KMS-11 (cell line): ENCODE data around the gene MCEMP1.

ENCODE experiments used
- H2AFZ ChIP-seq: fragments of 200-600 bp; sonication (generic); 2 replicates; pipeline ENCODE4 v1.6.1; 2016; ENCODE audit warnings: antibody characterized with exemption, mixed run types, low read depth
- H3K27ac ChIP-seq: fragments of 200-600 bp; sonication (generic); 2 replicates; pipeline ENCODE4 v1.6.1; 2016; ENCODE audit warnings: mild to moderate bottlenecking, mixed run types
- H3K27me3 ChIP-seq: fragments of 200-600 bp; sonication (generic); 2 replicates; pipeline ENCODE4 v1.6.1; 2017; ENCODE audit warnings: mild to moderate bottlenecking, low read depth, mixed run types, moderate library complexity; ENCODE audit not compliant: insufficient read depth
- H3K36me3 ChIP-seq: fragments of 200-600 bp; sonication (generic); 2 replicates; pipeline ENCODE4 v1.6.1; 2017; ENCODE audit warnings: mild to moderate bottlenecking, mixed run types; ENCODE audit not compliant: insufficient read depth
- H3K4me1 ChIP-seq: fragments of 200-600 bp; sonication (generic); 2 replicates; pipeline ENCODE4 v1.6.1; 2016; ENCODE audit warnings: mild to moderate bottlenecking, low read depth, mixed run types; ENCODE audit not compliant: poor library complexity, severe bottlenecking
- H3K4me2 ChIP-seq: fragments of 200-600 bp; sonication (generic); 2 replicates; pipeline ENCODE4 v1.7.0; 2016; ENCODE audit warnings: mild to moderate bottlenecking, mixed run types
- H3K4me3 ChIP-seq: fragments of 200-600 bp; sonication (generic); IDR thresholded peaks from 2 replicates; pipeline ENCODE4 v1.6.1; 2017; ENCODE audit warnings: low read depth, low read length, mixed read lengths; ENCODE audit not compliant: insufficient read depth
- H3K79me2 ChIP-seq: fragments of 200-600 bp; sonication (generic); 2 replicates; pipeline ENCODE4 v1.6.1; 2016; ENCODE audit warnings: low read depth, mixed run types; ENCODE audit not compliant: insufficient read depth
- H3K9ac ChIP-seq: fragments of 200-600 bp; sonication (generic); 2 replicates; pipeline ENCODE4 v1.6.1; 2016; ENCODE audit warnings: mild to moderate bottlenecking, mixed run types
- H4K20me1 ChIP-seq: fragments of 200-600 bp; sonication (generic); 2 replicates; pipeline ENCODE4 v1.6.1; 2016; ENCODE audit warnings: mild to moderate bottlenecking, mixed run types; ENCODE audit not compliant: insufficient read depth
- TF ChIP-seq, protein P1 (sequence below): fragments of 200-600 bp; sonication (generic); conservative IDR thresholded peaks from 2 replicates; pipeline ENCODE4 v1.6.1; 2017; ENCODE audit warnings: low read depth, mild to moderate bottlenecking, antibody characterized with exemption, low read length, moderate library complexity, mixed read lengths

Gene MCEMP1

DNA sequence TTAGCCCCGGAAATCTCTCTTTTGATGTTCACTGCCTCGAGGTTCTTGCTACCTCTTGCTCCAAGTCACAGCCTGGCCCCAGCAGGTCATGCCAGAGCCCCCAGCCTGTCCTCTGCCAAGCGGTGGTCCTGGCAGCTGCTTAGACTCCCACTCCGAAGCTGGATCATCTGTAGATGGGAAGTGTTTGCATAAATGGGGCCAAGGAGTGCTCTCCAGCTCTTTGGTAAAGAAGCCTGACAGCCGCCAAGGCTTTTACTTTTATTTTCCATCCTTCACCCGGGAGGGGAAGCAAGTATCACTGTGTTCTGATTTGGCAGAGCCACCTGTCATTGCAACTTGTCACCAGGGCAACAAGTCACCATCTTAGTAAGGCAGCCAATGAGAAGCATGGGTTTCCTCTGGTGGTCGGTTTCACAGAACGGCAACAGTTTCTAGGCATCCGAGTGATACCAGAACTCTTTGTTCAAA lies 18.6 kb upstream of the MCEMP1 start:
- Histone ChIP-seq H3K4me1 (no peaks in the 10 kb centered on the region), H2AFZ (no peak overlapping the region), H3K27ac (no peak overlapping the region), H3K27me3 (peaks cover 45% of the 10 kb centered on the region; the same call in 1 of the 2 replicates), H3K4me2 (no peak overlapping the region), H3K4me3 (no peak overlapping the region), H3K36me3 (no peaks in the 10 kb centered on the region), H4K20me1 (no peaks in the 10 kb centered on the region), H3K79me2 (no peaks in the 10 kb centered on the region), H3K9ac (no peak overlapping the region)
- TF ChIP-seq, protein P1, sequence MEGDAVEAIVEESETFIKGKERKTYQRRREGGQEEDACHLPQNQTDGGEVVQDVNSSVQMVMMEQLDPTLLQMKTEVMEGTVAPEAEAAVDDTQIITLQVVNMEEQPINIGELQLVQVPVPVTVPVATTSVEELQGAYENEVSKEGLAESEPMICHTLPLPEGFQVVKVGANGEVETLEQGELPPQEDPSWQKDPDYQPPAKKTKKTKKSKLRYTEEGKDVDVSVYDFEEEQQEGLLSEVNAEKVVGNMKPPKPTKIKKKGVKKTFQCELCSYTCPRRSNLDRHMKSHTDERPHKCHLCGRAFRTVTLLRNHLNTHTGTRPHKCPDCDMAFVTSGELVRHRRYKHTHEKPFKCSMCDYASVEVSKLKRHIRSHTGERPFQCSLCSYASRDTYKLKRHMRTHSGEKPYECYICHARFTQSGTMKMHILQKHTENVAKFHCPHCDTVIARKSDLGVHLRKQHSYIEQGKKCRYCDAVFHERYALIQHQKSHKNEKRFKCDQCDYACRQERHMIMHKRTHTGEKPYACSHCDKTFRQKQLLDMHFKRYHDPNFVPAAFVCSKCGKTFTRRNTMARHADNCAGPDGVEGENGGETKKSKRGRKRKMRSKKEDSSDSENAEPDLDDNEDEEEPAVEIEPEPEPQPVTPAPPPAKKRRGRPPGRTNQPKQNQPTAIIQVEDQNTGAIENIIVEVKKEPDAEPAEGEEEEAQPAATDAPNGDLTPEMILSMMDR = no peak

DNA sequence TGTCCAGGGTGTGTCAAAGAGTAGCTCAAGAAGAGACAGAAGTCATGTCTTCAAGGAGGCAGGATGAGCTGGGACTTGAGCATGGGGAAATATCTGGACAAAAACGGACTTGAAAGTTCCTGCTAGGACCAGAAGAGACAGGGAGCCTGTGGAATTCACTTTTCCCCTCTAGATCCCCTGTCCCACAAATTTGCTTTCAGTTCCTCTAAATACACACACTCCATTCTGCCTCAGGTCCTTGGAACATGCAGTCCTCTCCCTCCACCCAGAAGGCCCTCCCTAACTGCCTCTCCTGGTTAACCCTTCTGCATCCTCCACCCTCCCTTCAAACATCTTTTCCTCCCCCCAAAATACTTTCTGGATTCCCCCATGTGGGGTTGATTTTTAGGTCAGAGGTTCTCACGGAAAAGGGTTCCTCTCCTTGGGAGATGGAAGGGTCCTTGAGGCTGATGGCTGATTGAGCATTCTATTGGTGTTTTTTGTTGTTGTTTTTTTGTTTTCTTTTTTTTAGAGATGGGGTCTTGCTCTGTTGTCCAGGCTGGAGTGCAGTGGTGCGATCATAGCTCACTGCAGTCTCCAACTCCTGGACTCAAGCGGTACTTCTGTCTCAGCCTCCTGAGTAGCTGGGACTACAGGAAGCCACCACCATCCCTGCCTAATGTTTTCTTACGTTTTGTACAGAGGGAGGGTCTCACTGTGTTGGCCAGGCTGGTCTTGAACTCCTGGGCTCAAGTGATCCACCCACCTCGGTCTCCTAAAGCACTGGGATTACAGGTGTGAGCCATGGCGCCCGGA lies 14.9 kb upstream of the MCEMP1 start:
- H3K4me3 ChIP-seq = no peak overlapping the region
- no peak overlapping the region for H3K27ac ChIP-seq
- peaks cover 62% of the 10 kb centered on the region; the same call in 1 of the 2 replicates for H3K27me3 ChIP-seq
- H3K4me1 ChIP-seq = no peaks in the 10 kb centered on the region
- no peak overlapping the region for H3K4me2 ChIP-seq
- no peaks in the 10 kb centered on the region for H3K36me3 ChIP-seq
- no peak overlapping the region for H3K9ac ChIP-seq
- H4K20me1 ChIP-seq = no peaks in the 10 kb centered on the region
- TF ChIP-seq, protein P1 = no peak
- no peak overlapping the region for H2AFZ ChIP-seq
- no peaks in the 10 kb centered on the region for H3K79me2 ChIP-seq

DNA sequence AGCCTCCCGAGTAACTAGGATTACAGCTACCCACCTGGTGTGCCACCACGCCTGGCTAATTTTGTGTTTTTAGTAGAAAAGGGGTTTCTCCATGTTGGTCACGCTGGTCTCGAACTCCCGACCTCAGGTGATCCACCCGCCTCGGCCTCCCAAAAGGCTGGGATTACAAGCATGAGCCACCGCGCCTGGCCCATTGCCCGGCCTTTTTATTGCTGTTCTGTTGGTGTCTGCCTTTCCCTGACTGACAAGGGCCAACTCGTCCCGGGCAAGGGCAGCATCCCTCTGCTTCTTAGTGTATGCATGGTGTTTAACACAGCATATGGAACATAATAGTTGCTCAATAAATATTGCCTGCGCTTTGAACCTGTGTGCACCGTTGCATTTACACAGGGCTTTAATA lies 14.2 kb upstream of the MCEMP1 start:
- no peak overlapping the region for H2AFZ ChIP-seq
- no peak overlapping the region for H3K4me3 ChIP-seq
- H3K79me2 ChIP-seq = no peaks in the 10 kb centered on the region
- no peaks in the 10 kb centered on the region for H3K36me3 ChIP-seq
- H4K20me1 ChIP-seq = no peaks in the 10 kb centered on the region
- TF ChIP-seq, protein P1 = no peak
- H3K27ac ChIP-seq = no peak overlapping the region
- H3K4me1 ChIP-seq = no peaks in the 10 kb centered on the region
- no peak overlapping the region for H3K4me2 ChIP-seq
- peaks cover 57% of the 10 kb centered on the region; the same call in 1 of the 2 replicates for H3K27me3 ChIP-seq
- no peak overlapping the region for H3K9ac ChIP-seq

DNA sequence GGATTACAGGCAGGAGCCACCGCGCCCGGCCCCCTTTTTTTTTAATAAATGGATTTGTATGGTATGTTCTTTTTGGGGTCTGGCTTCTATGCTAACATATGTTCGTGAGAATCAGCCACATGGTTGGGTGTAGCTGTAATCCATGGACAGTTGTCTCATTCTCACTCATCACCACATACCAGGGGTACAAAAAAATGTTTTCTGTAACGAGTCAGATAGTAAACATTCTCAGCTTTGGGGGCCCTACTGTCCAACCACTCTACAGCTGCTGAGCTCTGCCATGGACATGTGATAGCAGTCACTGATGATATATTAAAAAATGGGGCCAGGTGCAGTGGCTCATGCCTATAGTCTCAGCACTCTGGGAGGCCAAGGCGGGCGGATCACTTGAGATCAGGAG lies 13.2 kb upstream of the MCEMP1 start:
- no peak overlapping the region for H3K4me2 ChIP-seq
- H4K20me1 ChIP-seq = no peaks in the 10 kb centered on the region
- H3K4me3 ChIP-seq = no peak overlapping the region
- no peak overlapping the region for H2AFZ ChIP-seq
- no peak overlapping the region for H3K9ac ChIP-seq
- H3K27ac ChIP-seq = no peak overlapping the region
- TF ChIP-seq, protein P1 = no peak
- peaks cover 58% of the 10 kb centered on the region; the same call in 1 of the 2 replicates for H3K27me3 ChIP-seq
- no peaks in the 10 kb centered on the region for H3K79me2 ChIP-seq
- no peaks in the 10 kb centered on the region for H3K36me3 ChIP-seq
- no peaks in the 10 kb centered on the region for H3K4me1 ChIP-seq
